H1 (cell line): ENCODE results near the gene NFATC1. TPM values are rescaled to one million over a fixed set of nuclear protein-coding genes. Genes with fewer than 3 reads are reported as not detected.

ENCODE experiments used
- CBX5 ChIP-seq: fragments of 300-800, 300-1000 bp; sonication (generic); IDR thresholded peaks from 2 replicates; pipeline ENCODE4 v1.7.1; 2016; ENCODE audit warnings: antibody characterized with exemption, low read length, low read depth
- EP300 ChIP-seq, 2 experiments: IDR thresholded peaks; 1 replicate in 1 of 2; 2 replicates in 1 of 2; pipeline ENCODE4 v1.6.1; 2011 to 2012; ENCODE audit warnings: low read depth in 2 of 2, low read length in 2 of 2, mild to moderate bottlenecking in 2 of 2, borderline replicate concordance in 1 of 2, inconsistent platforms in 1 of 2, moderate library complexity in 1 of 2
- HDAC2 ChIP-seq, 2 experiments: fragments of 300-600 bp in 1 of 2; sonication (generic) in 1 of 2; IDR thresholded peaks; 2 replicates each; pipeline ENCODE4 v1.6.1; 2011 to 2012; ENCODE audit warnings: low read depth in 2 of 2, low read length in 2 of 2, mild to moderate bottlenecking in 2 of 2, moderate library complexity in 2 of 2, borderline replicate concordance in 1 of 2, inconsistent platforms in 1 of 2
- JUN ChIP-seq: IDR thresholded peaks from 2 replicates; pipeline ENCODE4 v1.6.1; 2011; ENCODE audit warnings: low read depth, mild to moderate bottlenecking, improper control_type of control experiment, low read length
- polyA plus RNA-seq, 7 experiments: library from polyadenylated mRNA; depleted of rRNA in 3 of 7; stranded (reverse) in 5 of 7; unstranded in 2 of 7; fragments of >200 nt in 5 of 7; fragments of 200-250 nt in 2 of 7; gene quantifications; 1 replicate in 5 of 7; 2 replicates in 1 of 7; 4 replicates in 1 of 7; pipeline versions ENCODE4 v1.2.1 to v1.2.3, GENCODE V29; 2011 to 2013; ENCODE audit warnings: missing spikeins in 2 of 7, mixed read lengths in 2 of 7
- total RNA-seq: library from RNA; stranded (reverse); fragmentation: NEBNext Ultra II Directional; extraction: Animal tissue kit (Norgen Biotek cat#: 25700); gene quantifications from 2 replicates; pipeline ENCODE4 v1.2.1, GENCODE V29; 2021

NFATC1 gene
- total and polyA plus RNA-seq, 2 of the 8 experiments (the other 6 are each of a cell fraction or from before 2014, with no cell fraction given): 2.0 to 6.6 TPM

GRCh38 chr18:79543861-79544385 is 148.2 kb downstream of the NFATC1 start (continued):
- TF ChIP-seq HDAC2 (IDR thresholded peaks at IDR 0.05; ENCODE audit: borderline replicate concordance in 1 of 2, low read depth in 2 of 2, low read length in 2 of 2): no peak
- TF ChIP-seq CBX5: no peak
- TF ChIP-seq EP300 (IDR thresholded peaks at IDR 0.05; ENCODE audit: borderline replicate concordance in 1 of 2, low read depth in 2 of 2, low read length in 2 of 2): no peak
- TF ChIP-seq JUN: no peak
